Mesendoderm (in vitro differentiated cells): ENCODE measurements around the gene CYFIP1.
"Not testable (repeated sequence)": the region's sequence is repeated elsewhere in the genome, so short reads cannot be mapped to it uniquely, and the experiment has no call there.

Experiments
- DNase-seq: peaks from one replicate; pipeline ENCODE4 v3.0.0; 2013
- H2AK5ac ChIP-seq: 2 replicates; pipeline ENCODE4 v1.6.1; 2013; ENCODE audit warnings: low read length, inconsistent platforms
- H2BK120ac ChIP-seq: 2 replicates; pipeline ENCODE4 v1.6.1; 2013; ENCODE audit warnings: low read depth, mild to moderate bottlenecking, low read length, moderate library complexity, mixed read lengths
- H2BK15ac ChIP-seq: replicated peaks from 2 replicates; pipeline ENCODE4 v1.6.1; 2013; ENCODE audit warnings: low read depth, mild to moderate bottlenecking, moderate library complexity
- H2BK5ac ChIP-seq: 2 replicates; pipeline ENCODE4 v1.6.1; 2013; ENCODE audit warnings: low read length, inconsistent platforms
- H3K18ac ChIP-seq: 2 replicates; pipeline ENCODE4 v1.6.1; 2013; ENCODE audit warnings: mild to moderate bottlenecking, low read length, mixed read lengths
- H3K23ac ChIP-seq: one replicate; pipeline ENCODE4 v1.6.1; 2013; ENCODE audit warnings: low read length
- H3K27ac ChIP-seq: 2 replicates; pipeline ENCODE4 v1.5.1; 2013; ENCODE audit warnings: low read depth, mild to moderate bottlenecking, inconsistent platforms, low read length, moderate library complexity
- H3K27me3 ChIP-seq: 2 replicates; pipeline ENCODE4 v1.6.1; 2013; ENCODE audit warnings: low read length, control low read depth, mild to moderate bottlenecking, inconsistent platforms; ENCODE audit not compliant: insufficient read depth, poor library complexity
- H3K36me3 ChIP-seq: 2 replicates; pipeline ENCODE4 v1.6.1; 2013; ENCODE audit warnings: low read length, inconsistent platforms; ENCODE audit not compliant: control insufficient read depth, insufficient read depth
- H3K4ac ChIP-seq: one replicate; pipeline ENCODE4 v1.6.1; 2013; ENCODE audit warnings: low read depth, mild to moderate bottlenecking, low read length, moderate library complexity
- H3K4me1 ChIP-seq: 2 replicates; pipeline ENCODE4 v1.6.1; 2013; ENCODE audit warnings: low read depth, low read length, inconsistent platforms; ENCODE audit not compliant: control insufficient read depth
- H3K4me2 ChIP-seq: 2 replicates; pipeline ENCODE4 v1.6.1; 2013; ENCODE audit warnings: low read length
- H3K4me3 ChIP-seq: 2 replicates; pipeline ENCODE4 v1.5.1; 2013; ENCODE audit warnings: mild to moderate bottlenecking, low read length
- H3K56ac ChIP-seq: one replicate; pipeline ENCODE4 v1.6.1; 2013; ENCODE audit warnings: low read length
- H3K79me1 ChIP-seq: 2 replicates; pipeline ENCODE4 v1.6.1; 2013; ENCODE audit warnings: low read length, inconsistent platforms
- H3K79me2 ChIP-seq: 2 replicates; pipeline ENCODE4 v1.6.1; 2013; ENCODE audit warnings: mild to moderate bottlenecking, low read length; ENCODE audit not compliant: control insufficient read depth, insufficient read depth
- H3K9ac ChIP-seq: 2 replicates; pipeline ENCODE4 v1.6.1; 2013; ENCODE audit warnings: low read length, inconsistent platforms
- H4K5ac ChIP-seq: one replicate; pipeline ENCODE4 v1.6.1; 2013; ENCODE audit warnings: low read length
- H4K8ac ChIP-seq: one replicate; pipeline ENCODE4 v1.6.1; 2013; ENCODE audit warnings: low read depth, mild to moderate bottlenecking, control low read depth, low read length, moderate library complexity
- WGBS: extraction: QIAGEN DNeasy Blood & Tissue Kit; methylation state at CpG from one replicate; pipeline ENCODE4 v1.1.7; 2013; ENCODE audit warnings: low lambda C conversion rate, missing lambda C conversion rate; ENCODE audit not compliant: insufficient coverage; ENCODE audit errors: extremely low coverage; 5-methylcytosine and 5-hydroxymethylcytosine counted together

CYFIP1 gene

GRCh38 chr15:23012616-23013015 is 32.4 kb upstream of the CYFIP1 start:
- not testable (repeated sequence) for H3K56ac ChIP-seq, H3K18ac ChIP-seq, H3K27ac ChIP-seq, H2BK120ac ChIP-seq, H3K36me3 ChIP-seq, H3K4ac ChIP-seq, DNase-seq, H2AK5ac ChIP-seq, H3K4me3 ChIP-seq, H3K23ac ChIP-seq, H4K8ac ChIP-seq, H3K79me1 ChIP-seq, H2BK5ac ChIP-seq, H3K79me2 ChIP-seq, H2BK15ac ChIP-seq, H3K27me3 ChIP-seq, H3K9ac ChIP-seq, H3K4me2 ChIP-seq, H4K5ac ChIP-seq, H3K4me1 ChIP-seq
- WGBS = no CpG with 5 or more reads among the region's 9 CpGs

DNA sequence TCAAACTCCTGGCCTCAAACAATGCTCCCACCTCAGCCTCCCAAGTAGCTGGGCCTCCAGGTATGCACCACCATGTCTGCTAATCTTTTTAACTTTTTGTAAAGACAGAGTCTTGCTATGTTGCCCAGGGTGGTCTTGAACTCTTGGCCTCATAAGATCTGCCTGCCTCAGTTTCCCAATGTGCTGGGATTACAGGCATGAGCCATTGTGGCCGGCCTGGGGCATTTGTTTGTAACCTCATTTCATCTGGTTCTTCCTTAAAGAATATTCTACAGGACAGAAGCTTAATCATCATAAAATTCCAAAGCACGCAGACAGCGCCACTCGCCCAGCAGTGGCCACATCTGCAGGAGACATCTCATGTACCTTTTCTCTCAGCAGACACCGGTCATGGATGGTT is 23.6 kb upstream of the CYFIP1 start:
- Histone ChIP-seq H3K18ac (no peak overlapping the region), H3K9ac (no peak overlapping the region), H3K4me1 (no peaks in the 10 kb centered on the region), H2BK120ac (no peak overlapping the region), H2BK5ac (no peak overlapping the region), H3K79me1 (no peaks in the 10 kb centered on the region), H3K4me2 (no peak overlapping the region), H3K23ac (no peak overlapping the region), H3K79me2 (no peaks in the 10 kb centered on the region), H2AK5ac (no peak overlapping the region), H3K27ac (no peak overlapping the region), H2BK15ac (no peak overlapping the region), H3K4me3 (no peak overlapping the region), H3K27me3 (no peaks in the 10 kb centered on the region), H3K4ac (no peak overlapping the region), H4K5ac (no peak overlapping the region), H4K8ac (no peak overlapping the region), H3K36me3 (peaks cover 13% of the 10 kb centered on the region), H3K56ac (no peak overlapping the region)
- no CpG with 5 or more reads among the region's 5 CpGs for WGBS
- DNase-seq = no peak

DNA sequence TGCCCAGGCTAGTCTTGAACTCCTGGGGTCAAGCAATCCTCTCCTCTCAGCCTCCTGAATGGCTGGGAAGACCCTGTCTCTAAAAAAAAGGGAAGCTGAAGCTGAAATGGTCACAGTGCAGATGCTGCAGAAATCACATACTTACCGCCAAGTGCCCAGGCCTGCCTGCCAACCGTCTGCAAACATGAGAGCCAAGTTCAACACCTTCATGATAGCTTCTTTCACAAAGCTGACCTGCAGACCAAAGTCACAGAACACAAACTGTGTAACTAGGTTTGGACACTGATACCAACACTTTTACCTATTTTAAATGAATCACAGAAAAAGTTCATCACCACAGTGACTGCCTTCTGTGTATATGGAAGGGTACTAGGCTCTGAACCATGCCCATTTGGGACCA is 22.8 kb upstream of the CYFIP1 start:
- Histone ChIP-seq H2BK5ac (no peak overlapping the region), H3K4me2 (no peak overlapping the region), H4K5ac (no peak overlapping the region), H3K56ac (no peak overlapping the region), H3K27ac (no peak overlapping the region), H2BK120ac (no peak overlapping the region), H3K27me3 (no peaks in the 10 kb centered on the region), H2AK5ac (no peak overlapping the region), H3K79me1 (no peaks in the 10 kb centered on the region), H4K8ac (no peak overlapping the region), H3K79me2 (no peaks in the 10 kb centered on the region), H3K4me1 (no peaks in the 10 kb centered on the region), H2BK15ac (no peak overlapping the region), H3K4ac (no peak overlapping the region), H3K9ac (no peak overlapping the region), H3K23ac (no peak overlapping the region), H3K4me3 (no peak overlapping the region), H3K36me3 (peaks cover 13% of the 10 kb centered on the region), H3K18ac (no peak overlapping the region)
- DNase-seq = no peak
- no CpG with 5 or more reads among the region's 2 CpGs for WGBS

DNA sequence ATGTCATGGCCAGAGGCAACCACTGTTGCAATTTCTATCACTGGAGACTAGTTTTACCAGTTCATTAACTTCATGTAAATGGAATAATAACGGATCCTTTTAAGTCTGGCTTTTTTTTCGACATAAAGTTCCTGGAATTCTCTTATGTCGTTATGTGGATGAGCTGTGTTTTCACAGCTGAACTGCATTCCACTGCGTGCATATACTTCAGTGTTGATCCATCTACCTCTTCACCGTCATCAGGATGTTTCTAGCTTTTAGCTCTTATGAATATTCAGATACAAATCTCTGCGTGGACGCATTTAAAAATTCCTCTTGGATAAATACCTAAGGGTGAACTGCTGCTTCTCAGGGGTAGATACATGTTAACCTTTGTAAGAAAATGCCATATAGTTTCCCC is 15.6 kb upstream of the CYFIP1 start:
- Histone ChIP-seq H3K56ac (no peak overlapping the region), H3K27me3 (no peaks in the 10 kb centered on the region), H3K23ac (no peak overlapping the region), H3K79me1 (no peaks in the 10 kb centered on the region), H3K4me3 (no peak overlapping the region), H3K79me2 (no peaks in the 10 kb centered on the region), H3K4ac (no peak overlapping the region), H4K8ac (no peak overlapping the region), H3K18ac (no peak overlapping the region), H3K9ac (no peak overlapping the region), H4K5ac (no peak overlapping the region), H3K4me2 (no peak overlapping the region), H3K36me3 (no peaks in the 10 kb centered on the region), H2BK15ac (no peak overlapping the region), H2BK5ac (no peak overlapping the region), H3K4me1 (no peaks in the 10 kb centered on the region), H3K27ac (no peak overlapping the region), H2AK5ac (no peak overlapping the region), H2BK120ac (no peak overlapping the region)
- WGBS = no CpG with 5 or more reads among the region's 7 CpGs
- DNase-seq = no peak

- no peaks in the 10 kb centered on the region for H3K27me3 ChIP-seq
- no peaks in the 10 kb centered on the region for H3K36me3 ChIP-seq
- H3K23ac ChIP-seq = no peak overlapping the region
- H4K5ac ChIP-seq = no peak overlapping the region
- H2AK5ac ChIP-seq = no peak overlapping the region
- no peak overlapping the region for H4K8ac ChIP-seq
- no peaks in the 10 kb centered on the region for H3K4me1 ChIP-seq
- DNase-seq = no peak
- no peak overlapping the region for H3K18ac ChIP-seq
- no peak overlapping the region for H3K9ac ChIP-seq
- no peak overlapping the region for H2BK5ac ChIP-seq
- H3K27ac ChIP-seq = no peak overlapping the region
- WGBS = no CpG with 5 or more reads among the region's 5 CpGs
- H3K4ac ChIP-seq = no peak overlapping the region
- no peak overlapping the region for H2BK15ac ChIP-seq
- H3K79me1 ChIP-seq = no peaks in the 10 kb centered on the region
- H2BK120ac ChIP-seq = no peak overlapping the region
- no peak overlapping the region for H3K56ac ChIP-seq
- no peak overlapping the region for H3K4me2 ChIP-seq
- no peaks in the 10 kb centered on the region for H3K79me2 ChIP-seq
- H3K4me3 ChIP-seq = no peak overlapping the region
Measured at GRCh38 chr15:22992024-22992326, 11.8 kb upstream of the CYFIP1 start.

DNA sequence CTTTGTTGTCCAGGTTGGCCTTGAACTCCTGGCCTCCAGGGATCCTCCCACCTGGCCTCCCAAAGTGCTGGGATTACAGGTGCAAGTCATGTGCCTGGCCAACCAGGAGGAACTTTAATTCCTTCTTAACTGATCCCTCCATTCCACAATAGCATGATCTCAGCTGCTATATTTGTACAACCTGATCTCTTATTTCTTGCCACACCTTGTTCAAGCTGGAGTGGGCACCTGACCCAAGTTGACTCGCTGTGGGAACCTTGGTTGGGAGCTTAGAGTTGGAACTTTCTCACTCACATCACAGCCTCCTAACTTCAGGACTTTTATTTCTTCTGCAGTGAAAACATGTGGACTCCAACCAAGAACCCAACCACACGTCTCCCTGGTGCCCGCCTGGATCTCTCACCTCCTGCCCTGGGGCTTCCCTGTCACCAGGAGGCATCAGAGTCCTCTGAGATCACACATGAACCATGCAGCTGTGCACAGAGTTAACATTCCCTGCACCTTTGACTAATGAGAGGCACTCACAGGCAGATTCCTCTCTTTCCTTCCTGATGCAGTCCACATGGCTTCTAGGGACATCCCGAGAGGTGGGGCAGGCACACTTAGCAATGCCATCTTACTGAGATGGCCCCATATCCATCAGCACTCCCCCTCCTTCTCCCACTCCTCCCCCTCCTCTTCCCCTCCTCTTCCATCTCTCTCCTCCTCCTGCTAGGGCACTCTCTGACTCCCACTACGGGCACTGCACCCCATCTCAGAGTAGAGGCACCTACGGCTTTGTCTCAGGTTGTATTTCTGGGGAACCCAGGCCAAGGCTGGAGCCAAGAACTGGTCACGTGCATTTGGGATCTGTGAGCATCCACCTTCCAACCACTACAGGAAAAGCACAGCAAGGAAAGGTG is 9.7 kb upstream of the CYFIP1 start:
- H3K4me2 ChIP-seq = no peak overlapping the region
- H3K18ac ChIP-seq = no peak overlapping the region
- no peak overlapping the region for H2BK5ac ChIP-seq
- no peaks in the 10 kb centered on the region for H3K79me1 ChIP-seq
- no peak overlapping the region for H3K56ac ChIP-seq
- no peak overlapping the region for H2AK5ac ChIP-seq
- H2BK120ac ChIP-seq = no peak overlapping the region
- H3K27ac ChIP-seq = no peak overlapping the region
- no peaks in the 10 kb centered on the region for H3K4me1 ChIP-seq
- H3K9ac ChIP-seq = no peak overlapping the region
- DNase-seq = peak; percentile 35
- H3K36me3 ChIP-seq = no peaks in the 10 kb centered on the region
- no peak overlapping the region for H3K23ac ChIP-seq
- H4K5ac ChIP-seq = no peak overlapping the region
- no peak overlapping the region for H4K8ac ChIP-seq
- no peaks in the 10 kb centered on the region for H3K27me3 ChIP-seq
- no peak overlapping the region for H2BK15ac ChIP-seq
- no peak overlapping the region for H3K4me3 ChIP-seq
- H3K4ac ChIP-seq = no peak overlapping the region
- WGBS = no CpG with 5 or more reads among the region's 7 CpGs
- H3K79me2 ChIP-seq = no peaks in the 10 kb centered on the region
